ENCODE measurements around the gene GSG1L.

Gene GSG1L

DNA sequence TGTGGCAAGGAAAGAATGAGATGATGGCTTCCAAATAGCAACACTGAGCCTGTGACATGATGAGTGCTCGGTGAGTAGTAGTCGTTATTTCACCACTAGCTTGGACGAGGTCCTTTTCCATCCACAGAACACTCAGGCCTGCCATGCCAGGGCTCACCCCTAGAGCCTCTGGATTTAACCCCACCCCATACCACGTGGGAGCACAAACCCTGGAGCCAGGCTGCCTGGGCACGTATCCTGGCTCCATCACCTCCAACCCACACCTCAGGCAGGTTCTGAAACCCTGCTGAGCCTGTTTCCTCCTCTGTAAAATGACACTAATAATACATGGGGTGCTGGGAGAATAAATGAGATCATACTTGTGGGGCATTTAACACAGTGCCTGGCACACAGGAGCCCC, 321.2 kb downstream of the GSG1L start:
- no peak for DNase-seq

DNA sequence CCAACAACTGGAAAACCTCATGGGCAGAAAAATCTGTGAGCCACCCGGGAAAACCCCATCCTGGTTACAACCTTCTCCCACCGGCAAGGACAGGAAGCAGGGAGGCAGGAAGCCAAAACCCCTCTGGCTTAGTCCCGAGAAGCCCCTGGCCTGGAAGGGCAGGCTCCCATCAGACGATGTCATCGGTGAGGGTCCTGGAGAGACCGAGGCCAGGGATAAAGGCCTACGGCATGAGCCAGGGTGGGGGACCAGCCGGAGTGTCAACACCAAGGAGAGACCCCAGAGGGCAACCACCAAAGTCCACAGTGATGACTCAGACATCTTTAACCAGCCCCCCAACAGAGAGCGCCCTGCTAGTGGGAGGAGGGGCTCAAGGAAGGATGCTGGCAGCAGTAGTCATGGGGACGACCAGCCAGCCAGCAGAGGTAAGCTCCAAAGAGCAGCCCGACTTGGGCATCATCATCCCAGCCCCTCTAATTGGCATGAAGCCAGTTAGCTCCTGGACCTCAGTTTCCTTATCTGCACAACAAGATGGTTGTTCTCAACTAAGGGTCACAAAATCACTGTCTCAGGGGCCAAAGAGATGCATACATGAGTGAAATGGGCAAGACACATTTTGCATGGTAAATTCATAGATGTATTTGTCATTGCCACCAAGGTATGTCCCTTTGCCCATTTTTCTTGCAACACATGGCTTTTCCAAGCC, 322.9 kb downstream of the GSG1L start:
- DNase-seq = no peak

DNA sequence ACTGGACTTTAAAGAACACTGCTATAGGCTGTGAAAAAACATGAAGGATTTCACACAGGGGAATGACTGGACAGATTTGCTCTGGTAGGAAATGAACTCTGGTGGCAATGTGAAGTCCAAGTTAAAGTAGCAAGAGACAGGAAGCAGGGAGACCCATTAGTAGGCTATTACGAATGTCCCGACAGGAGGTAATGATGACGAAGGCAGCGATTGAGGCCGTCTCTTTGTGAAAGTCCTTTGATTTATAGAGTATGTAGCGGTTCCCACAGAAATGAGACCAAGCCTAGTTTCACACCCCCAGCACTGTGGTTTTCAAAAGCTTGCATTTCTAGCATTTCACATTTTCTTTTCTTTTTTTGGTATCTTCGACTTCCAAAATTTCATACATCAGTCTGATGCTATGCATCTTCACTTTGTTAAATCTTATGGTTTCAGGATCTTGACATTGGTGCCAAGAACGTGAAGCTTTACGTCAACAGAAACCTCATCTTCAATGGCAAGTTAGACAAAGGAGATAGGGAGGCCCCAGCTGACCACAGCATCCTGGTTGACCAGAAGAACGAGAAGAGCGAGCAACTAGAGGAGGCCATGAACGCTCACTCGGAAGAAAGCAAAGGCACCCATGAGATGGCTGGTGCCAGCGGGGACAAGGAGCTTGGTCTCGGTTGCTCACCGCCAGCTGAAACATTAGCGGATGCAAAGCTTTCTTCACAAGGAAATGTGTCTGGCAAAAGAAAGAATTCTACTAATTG, 323.7 kb downstream of the GSG1L start:
- DNase-seq = no peak

DNA sequence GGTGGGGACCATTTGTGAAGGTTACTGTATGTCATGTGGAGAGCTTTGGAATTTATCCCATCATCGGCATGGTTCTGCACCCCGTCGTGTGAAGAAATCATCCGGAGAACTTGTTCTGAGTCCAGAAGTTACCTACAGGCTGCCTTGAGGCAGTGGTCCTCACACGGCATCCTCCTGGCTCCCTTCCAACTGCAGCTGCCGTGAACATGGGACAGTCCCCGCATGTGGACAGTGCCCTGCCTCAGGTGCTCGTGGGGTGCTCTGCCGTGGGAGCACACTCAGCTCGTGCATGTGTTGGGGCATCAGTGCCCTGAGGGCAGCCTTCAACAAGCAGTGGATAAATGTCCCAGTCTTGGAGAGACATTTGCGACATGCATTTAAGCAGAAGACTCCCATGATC, 324.9 kb downstream of the GSG1L start:
- DNase-seq = no peak
